Peyer's patch (tissue), 4 donors: Measurements from ENCODE around the gene KMT2E.

Experiments
- CTCF ChIP-seq, 6 experiments: fragments of 450-650 bp in 4 of 6; fragments of 200-600 bp in 2 of 6; sonication (generic) in 1 of 6; IDR thresholded peaks; one replicate each; pipeline ENCODE4 v1.5.1; 2017 to 2019; ENCODE audit warnings: antibody characterized with exemption in 6 of 6, mild to moderate bottlenecking in 3 of 6, moderate library complexity in 1 of 6
- POLR2A ChIP-seq, 2 donors: fragments of 450-650 bp; IDR thresholded peaks; one replicate each; pipeline ENCODE4 v1.5.1; 2017; ENCODE audit warnings: antibody characterized with exemption in 2 of 2, mild to moderate bottlenecking in 2 of 2, moderate library complexity in 2 of 2

DNA sequence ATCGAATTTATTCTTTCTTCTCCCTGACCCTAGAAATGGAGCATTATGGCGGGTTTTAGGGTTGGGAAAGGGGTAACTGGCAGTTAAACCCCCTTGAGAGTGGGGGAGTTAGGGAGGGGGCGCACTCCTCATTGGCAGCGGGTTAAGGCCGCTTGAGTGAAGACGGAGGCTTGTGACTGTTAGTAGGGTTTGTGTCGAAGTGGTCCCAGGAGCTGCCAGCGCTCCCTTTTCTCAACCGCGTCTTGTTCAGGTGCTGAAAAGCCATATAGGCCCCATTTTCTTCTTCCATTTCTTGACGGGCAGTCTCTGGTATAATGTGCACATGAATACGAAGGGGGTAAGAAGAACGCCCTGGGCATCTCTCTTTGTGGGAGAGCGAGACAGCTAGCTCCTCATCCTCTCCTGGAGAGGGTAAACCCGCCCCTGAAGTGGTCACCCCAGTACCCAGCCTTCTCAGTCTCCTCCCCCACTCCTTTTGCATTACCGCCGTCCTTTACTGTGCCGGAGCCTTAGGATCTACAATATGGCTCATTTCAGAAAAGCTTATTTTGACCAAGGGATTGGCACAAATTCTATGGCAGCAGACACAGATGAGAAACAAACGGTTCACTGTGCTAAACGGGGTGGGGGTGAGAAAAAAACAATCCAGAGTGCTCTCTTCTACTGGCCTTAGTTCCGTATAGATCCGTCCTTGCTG lies 836 bp downstream of the KMT2E start:
- TF ChIP-seq POLR2A (IDR thresholded peaks at IDR 0.05) (peak; percentile 42 to 56), CTCF (IDR thresholded peaks at IDR 0.05) (no peak)
